ENCODE measurements around the gene DOK6. TPM values are rescaled to one million over a fixed set of nuclear protein-coding genes. Genes with fewer than 3 reads are reported as not detected.

Gene DOK6
- total RNA-seq, 1 experiment from 2014 or later, result 4.1 TPM

- H3K9me3 Mint-ChIP-seq, result no peaks in the 10 kb centered on the region
- no peak overlapping the region for H3K4me3 Mint-ChIP-seq
- CTCF ChIA-PET, result no interaction called here
- H3K36me3 Mint-ChIP-seq, result no peaks in the 10 kb centered on the region
- no peaks in the 10 kb centered on the region for H3K27me3 Mint-ChIP-seq (ENCODE audit: low read depth)
- POLR2A ChIA-PET, result no interaction called here
- H3K4me1 Mint-ChIP-seq, result no peaks in the 10 kb centered on the region
- ATAC-seq, result peak; percentile 88
- DNase-seq (ENCODE audit: low spot score), result no peak
- no peak overlapping the region for H3K27ac Mint-ChIP-seq
- no peak for TF ChIP-seq USF1 (CRISPR knock-in tag; IDR thresholded peaks at IDR 0.05)
- no peak for TF ChIP-seq STAT6 (CRISPR knock-in tag; conservative IDR thresholded peaks at IDR 0.05; ENCODE audit: low read depth)
- no peak for TF ChIP-seq ZNF219 (CRISPR knock-in tag; IDR thresholded peaks at IDR 0.05; ENCODE audit: borderline replicate concordance)
- no peak for TF ChIP-seq ZNF532 (CRISPR knock-in tag; IDR thresholded peaks at IDR 0.05; ENCODE audit: borderline replicate concordance)
- no peak for TF ChIP-seq TEAD1 (CRISPR knock-in tag; IDR thresholded peaks at IDR 0.05)
- no peak for TF ChIP-seq JUN (CRISPR knock-in tag; IDR thresholded peaks at IDR 0.05)
- no peak for TF ChIP-seq HMGXB4 (CRISPR knock-in tag; IDR thresholded peaks at IDR 0.05)
- no peak for TF ChIP-seq SMAD3 (CRISPR knock-in tag; IDR thresholded peaks at IDR 0.05; ENCODE audit: borderline replicate concordance)
- no peak for TF ChIP-seq EMX1 (CRISPR knock-in tag; IDR thresholded peaks at IDR 0.05)
- no peak for TF ChIP-seq FOXP1 (CRISPR knock-in tag; IDR thresholded peaks at IDR 0.05; ENCODE audit: borderline replicate concordance)
Measured at GRCh38 chr18:69588301-69588700, 187.6 kb downstream of the DOK6 start.

GRCh38 chr18:69590150-69590549, 189.5 kb downstream of the DOK6 start:
- ChIA-PET POLR2A (no interaction called here), CTCF (no interaction called here)
- Mint-ChIP-seq H3K27me3 (ENCODE audit: low read depth) (no peaks in the 10 kb centered on the region), H3K9me3 (no peaks in the 10 kb centered on the region), H3K36me3 (no peaks in the 10 kb centered on the region), H3K4me1 (no peaks in the 10 kb centered on the region), H3K4me3 (no peak overlapping the region), H3K27ac (no peak overlapping the region)
- no peak for DNase-seq (ENCODE audit: low spot score)
- ATAC-seq, result no peak
- TF ChIP-seq ZNF121 (CRISPR knock-in tag; IDR thresholded peaks at IDR 0.05) (no peak), ZNF232 (CRISPR knock-in tag; IDR thresholded peaks at IDR 0.05) (no peak), USF2 (CRISPR knock-in tag; IDR thresholded peaks at IDR 0.05) (no peak), STAT6 (CRISPR knock-in tag; conservative IDR thresholded peaks at IDR 0.05; ENCODE audit: low read depth) (no peak), PRRX2 (CRISPR knock-in tag; IDR thresholded peaks at IDR 0.05) (no peak), HMGXB4 (CRISPR knock-in tag; IDR thresholded peaks at IDR 0.05) (no peak), CTCF (IDR thresholded peaks at IDR 0.05) (no peak), KAT7 (CRISPR knock-in tag; IDR thresholded peaks at IDR 0.05; ENCODE audit: borderline replicate concordance) (no peak), CDX4 (CRISPR knock-in tag; IDR thresholded peaks at IDR 0.05; ENCODE audit: borderline replicate concordance) (no peak)

Measured in WTC11 (cell line).